Fibroblast of the aortic adventitia (primary cell): Measurements from ENCODE around the gene TTC9. TPM values are rescaled to one million over a fixed set of nuclear protein-coding genes. Genes with fewer than 3 reads are reported as not detected.

ENCODE experiments used
- DNase-seq: peaks from one replicate; pipeline ENCODE4 v3.0.0-alpha.2; 2010; ENCODE audit warnings: low read depth
- H3K4me3 ChIP-seq: 2 replicates; pipeline ENCODE4 v1.5.1; 2011; ENCODE audit warnings: low read depth, mild to moderate bottlenecking, control low read depth, low read length, moderate library complexity
- CTCF ChIP-seq: IDR thresholded peaks from 2 replicates; pipeline ENCODE4 v1.5.1; 2011; ENCODE audit warnings: mild to moderate bottlenecking, low read length, control low read depth, inconsistent platforms; ENCODE audit not compliant: insufficient read depth
- total RNA-seq: library from RNA; depleted of rRNA; stranded (reverse); fragments of >200 nt; gene quantifications from 2 replicates; pipeline ENCODE4 v1.2.3, GENCODE V29; 2012; ENCODE audit warnings: low replicate concordance

TTC9 gene
- total RNA-seq, 1 donor: 0.45 TPM

GRCh38 chr14:70713096-70713495 is 71.4 kb downstream of the TTC9 start:
- DNase-seq: no peak
- TF ChIP-seq CTCF: no peak
- no peak overlapping the region for H3K4me3 ChIP-seq

- DNase-seq: peak; percentile 16
- H3K4me3 ChIP-seq: no peak overlapping the region
- TF ChIP-seq CTCF: no peak
Measured at GRCh38 chr14:70713511-70713916, 71.8 kb downstream of the TTC9 start.

DNA sequence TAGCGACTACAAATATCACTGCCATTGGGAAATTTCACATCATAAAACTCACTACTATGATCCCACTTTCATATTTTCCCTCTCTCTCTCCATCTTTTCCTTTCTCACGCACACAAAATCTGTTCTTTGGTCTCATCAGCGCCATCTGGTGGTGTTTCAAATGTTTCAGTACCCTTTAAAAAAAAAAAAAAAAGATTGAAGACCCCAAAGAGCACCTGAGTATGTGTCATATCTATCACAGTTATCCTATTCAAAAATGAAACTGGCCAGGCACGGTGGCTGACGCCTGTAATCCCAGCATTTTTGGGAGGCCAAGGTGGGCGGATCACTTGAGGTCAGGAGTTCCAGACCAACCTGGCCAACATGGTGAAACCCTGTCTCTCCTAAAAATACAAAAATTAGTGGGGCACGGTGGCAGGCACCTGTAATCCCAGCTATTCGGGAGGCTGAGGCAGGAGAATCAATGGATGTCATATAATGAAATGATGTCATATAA is 72.4 kb downstream of the TTC9 start:
- H3K4me3 ChIP-seq: no peak overlapping the region
- DNase-seq: peak; percentile 78
- peak; percentile 56 for TF ChIP-seq CTCF

DNA sequence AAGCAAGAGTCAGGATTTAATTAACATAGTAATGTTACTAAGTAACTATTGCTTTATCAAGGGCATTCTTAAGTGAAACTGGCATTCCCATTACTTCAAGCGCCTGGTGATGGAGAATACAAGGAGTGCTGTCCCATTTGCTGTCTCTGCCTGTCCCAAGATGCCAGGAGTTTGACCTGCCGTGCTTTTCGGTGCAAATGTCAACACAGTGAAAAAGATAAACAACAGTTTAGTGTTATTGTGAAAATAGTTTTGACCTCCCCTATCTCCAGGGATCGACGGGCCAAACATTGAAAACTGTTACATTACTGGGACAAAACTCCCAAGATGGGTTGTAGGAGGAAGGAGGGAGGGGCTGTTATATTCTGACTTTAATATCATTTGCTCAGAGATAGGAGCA is 74.8 kb downstream of the TTC9 start:
- DNase-seq: no peak
- no peak overlapping the region for H3K4me3 ChIP-seq
- TF ChIP-seq CTCF: no peak

GRCh38 chr14:70716958-70717357 is 75.2 kb downstream of the TTC9 start:
- no peak for DNase-seq
- H3K4me3 ChIP-seq: no peak overlapping the region
- no peak for TF ChIP-seq CTCF

GRCh38 chr14:70718383-70719118 is 76.8 kb downstream of the TTC9 start:
- no peak for DNase-seq
- no peak for TF ChIP-seq CTCF

GRCh38 chr14:70721542-70721941 is 79.8 kb downstream of the TTC9 start:
- TF ChIP-seq CTCF: no peak
- no peak for DNase-seq

More at GRCh38 chr14:70718383-70719118, 76.8 kb downstream of the TTC9 start:
- no peak overlapping the region for H3K4me3 ChIP-seq

More at GRCh38 chr14:70721542-70721941, 79.8 kb downstream of the TTC9 start:
- no peak overlapping the region for H3K4me3 ChIP-seq
